Measurements from ENCODE around the gene AKR1B1.

Gene AKR1B1

DNA sequence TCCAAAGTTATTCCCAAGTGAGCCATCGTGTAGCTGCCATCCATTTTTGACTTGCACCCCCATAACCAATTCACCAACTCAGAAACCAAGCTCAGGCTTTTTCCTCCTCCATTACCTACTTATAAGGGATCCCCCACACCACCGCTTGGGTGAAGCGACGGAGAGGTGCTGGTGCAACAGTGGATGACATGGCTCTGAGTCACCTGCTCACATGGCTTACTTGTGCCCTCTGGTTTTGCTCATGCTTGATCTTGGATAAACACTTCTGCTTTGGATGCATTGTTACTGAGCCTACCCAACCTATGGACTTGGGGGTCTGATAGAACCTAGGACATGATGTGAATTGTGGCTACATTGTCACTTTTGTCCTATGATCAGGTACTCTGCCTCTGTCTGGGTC is 12.0 kb upstream of the AKR1B1 start:
- TF ChIP-seq, protein P1, sequence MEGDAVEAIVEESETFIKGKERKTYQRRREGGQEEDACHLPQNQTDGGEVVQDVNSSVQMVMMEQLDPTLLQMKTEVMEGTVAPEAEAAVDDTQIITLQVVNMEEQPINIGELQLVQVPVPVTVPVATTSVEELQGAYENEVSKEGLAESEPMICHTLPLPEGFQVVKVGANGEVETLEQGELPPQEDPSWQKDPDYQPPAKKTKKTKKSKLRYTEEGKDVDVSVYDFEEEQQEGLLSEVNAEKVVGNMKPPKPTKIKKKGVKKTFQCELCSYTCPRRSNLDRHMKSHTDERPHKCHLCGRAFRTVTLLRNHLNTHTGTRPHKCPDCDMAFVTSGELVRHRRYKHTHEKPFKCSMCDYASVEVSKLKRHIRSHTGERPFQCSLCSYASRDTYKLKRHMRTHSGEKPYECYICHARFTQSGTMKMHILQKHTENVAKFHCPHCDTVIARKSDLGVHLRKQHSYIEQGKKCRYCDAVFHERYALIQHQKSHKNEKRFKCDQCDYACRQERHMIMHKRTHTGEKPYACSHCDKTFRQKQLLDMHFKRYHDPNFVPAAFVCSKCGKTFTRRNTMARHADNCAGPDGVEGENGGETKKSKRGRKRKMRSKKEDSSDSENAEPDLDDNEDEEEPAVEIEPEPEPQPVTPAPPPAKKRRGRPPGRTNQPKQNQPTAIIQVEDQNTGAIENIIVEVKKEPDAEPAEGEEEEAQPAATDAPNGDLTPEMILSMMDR (IDR thresholded peaks at IDR 0.05; ENCODE audit: insufficient read depth, missing control alignments) = no peak
- DNase-seq (ENCODE audit: insufficient read length, low spot score) (no peak), FAIRE-seq (no peak)

DNA sequence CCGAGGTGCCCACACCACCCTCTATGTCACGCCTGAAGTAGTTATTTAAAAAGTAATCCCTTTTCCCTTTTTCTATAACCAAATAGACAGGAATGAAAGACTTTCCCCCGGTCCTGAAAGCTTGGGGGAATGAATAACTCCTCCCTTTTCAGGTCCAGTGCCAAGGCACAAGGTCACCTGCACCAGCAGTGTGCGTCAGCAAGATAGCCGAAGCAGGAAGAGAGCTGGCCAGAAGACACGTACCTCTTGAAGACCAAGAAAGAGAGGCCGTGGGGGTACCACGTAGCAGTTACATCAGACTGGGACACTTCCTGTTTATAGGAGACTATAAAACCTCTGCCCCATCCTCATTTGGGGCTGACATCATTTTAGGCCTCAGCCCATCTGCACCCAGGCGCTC is 10.7 kb upstream of the AKR1B1 start:
- DNase-seq (ENCODE audit: insufficient read length, low spot score) (no peak), FAIRE-seq (no peak)
- TF ChIP-seq, protein P1 (IDR thresholded peaks at IDR 0.05; ENCODE audit: insufficient read depth, missing control alignments) = no peak

DNA sequence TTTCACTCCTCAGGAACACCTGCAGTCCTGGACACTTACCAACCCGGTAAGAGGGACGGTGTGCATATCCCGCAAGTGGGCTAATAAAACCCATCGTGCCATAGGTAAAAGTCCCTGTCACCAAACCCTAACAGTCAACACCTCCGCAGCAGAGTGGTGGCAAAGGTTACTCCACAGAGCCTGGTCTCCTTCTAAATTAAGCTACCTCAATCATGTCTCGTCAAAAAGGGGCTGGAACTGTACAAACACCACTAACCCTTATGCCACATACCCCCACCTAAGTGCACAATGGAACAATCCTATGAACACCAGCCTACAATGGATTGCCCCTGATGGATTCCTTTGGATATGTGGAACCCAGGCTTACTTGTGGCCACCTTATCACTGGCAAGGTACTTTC is 9.6 kb upstream of the AKR1B1 start:
- TF ChIP-seq, protein P1 (IDR thresholded peaks at IDR 0.05; ENCODE audit: insufficient read depth, missing control alignments) = no peak
- no peak for DNase-seq (ENCODE audit: insufficient read length, low spot score)
- FAIRE-seq = no peak

DNA sequence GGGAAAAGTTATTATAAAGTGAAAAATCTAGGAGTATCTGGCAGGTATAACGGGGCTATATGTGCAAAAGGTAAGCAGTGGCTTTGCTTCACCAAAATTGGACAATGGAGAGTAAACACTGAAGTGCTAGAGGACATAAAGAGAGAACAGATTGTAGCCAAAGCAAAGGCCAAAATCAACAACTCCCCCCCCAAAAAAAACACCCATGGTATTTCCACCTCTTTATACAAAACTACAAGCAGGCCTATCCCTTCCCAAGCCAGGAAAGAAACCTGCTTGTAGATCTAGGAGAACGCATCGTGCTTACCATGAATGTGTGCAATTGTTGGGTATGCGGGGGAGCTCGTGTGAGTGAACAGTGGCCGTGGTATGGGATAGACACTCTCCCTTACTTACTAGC is 9.2 kb upstream of the AKR1B1 start:
- TF ChIP-seq, protein P1 (IDR thresholded peaks at IDR 0.05; ENCODE audit: insufficient read depth, missing control alignments) = no peak
- DNase-seq (ENCODE audit: insufficient read length, low spot score) (no peak), FAIRE-seq (no peak)

DNA sequence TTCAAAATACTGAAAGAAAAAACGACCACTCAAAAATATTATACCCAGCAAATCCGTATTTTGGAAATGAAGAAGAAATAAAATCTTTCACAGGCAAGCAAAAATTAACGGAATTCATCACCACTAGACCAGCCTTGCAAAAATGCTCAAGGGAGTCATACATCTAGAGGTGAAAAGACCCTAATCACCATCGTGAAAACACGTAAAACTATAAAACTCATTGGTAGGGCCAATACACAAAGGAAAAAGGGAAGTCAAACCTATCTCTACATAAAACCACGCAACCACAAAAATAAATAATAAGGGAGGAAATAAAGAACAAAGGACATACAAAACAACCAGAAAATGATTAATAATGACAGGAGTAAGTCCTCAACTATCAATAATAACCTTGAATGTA is 6.6 kb upstream of the AKR1B1 start:
- FAIRE-seq (no peak), DNase-seq (ENCODE audit: insufficient read length, low spot score) (no peak)
- TF ChIP-seq, protein P1 (IDR thresholded peaks at IDR 0.05; ENCODE audit: insufficient read depth, missing control alignments) = no peak

DNA sequence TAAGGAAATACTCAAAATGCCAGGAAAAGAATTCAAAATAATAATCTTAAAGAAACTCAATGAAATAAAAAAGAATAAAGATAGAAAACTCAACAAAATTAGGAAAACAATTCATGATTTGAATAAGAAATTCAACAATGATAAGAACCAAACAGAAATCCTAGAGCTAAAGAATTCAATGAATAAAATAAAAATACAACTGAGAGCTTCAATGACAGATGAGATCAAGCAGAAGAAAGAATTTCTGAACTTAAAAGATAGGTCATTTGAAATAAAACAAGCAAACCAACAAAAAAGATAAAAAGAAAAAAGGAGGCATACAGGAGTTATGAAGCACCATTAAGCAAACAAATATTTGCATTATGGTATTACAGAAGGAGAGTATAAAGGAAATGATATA is 5.6 kb upstream of the AKR1B1 start:
- TF ChIP-seq, protein P1 (IDR thresholded peaks at IDR 0.05; ENCODE audit: insufficient read depth, missing control alignments) = no peak
- DNase-seq (ENCODE audit: insufficient read length, low spot score) = no peak
- FAIRE-seq = no peak

DNA sequence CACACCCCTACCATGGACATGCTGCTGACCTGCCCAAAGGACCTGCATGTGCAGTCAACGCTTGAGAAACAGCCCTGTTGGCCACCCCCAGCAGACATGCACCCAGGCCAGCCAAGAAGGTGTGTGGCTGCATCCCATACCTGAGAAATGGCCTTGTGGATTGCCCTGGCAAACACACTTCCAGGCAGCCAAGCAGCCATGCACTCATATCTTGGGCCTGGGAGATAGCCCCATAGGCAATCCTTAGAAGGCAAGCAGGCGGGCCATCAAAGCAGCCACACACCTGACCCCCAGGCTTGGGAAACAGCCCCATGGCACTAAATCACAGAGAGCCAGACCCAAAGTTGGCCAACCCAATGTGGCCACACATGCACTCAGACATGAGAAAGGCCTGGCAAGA is 4.9 kb upstream of the AKR1B1 start:
- FAIRE-seq (no peak), DNase-seq (ENCODE audit: insufficient read length, low spot score) (no peak)
- TF ChIP-seq, protein P1 (IDR thresholded peaks at IDR 0.05; ENCODE audit: insufficient read depth, missing control alignments) = no peak
